ENCODE data around the gene ZNFX1.
"Not testable (repeated sequence)": the region's sequence is repeated elsewhere in the genome, so short reads cannot be mapped to it uniquely, and the experiment has no call there.

Gene ZNFX1

GRCh38 chr20:49318430-49319207, 40.8 kb upstream of the ZNFX1 start:
- H3K27ac ChIP-seq = no peak overlapping the region
- no peak for TF ChIP-seq CTCF (conservative IDR thresholded peaks at IDR 0.05)
- TF ChIP-seq ZFX (IDR thresholded peaks at IDR 0.05) = no peak

GRCh38 chr20:49318091-49318429, 40.2 kb upstream of the ZNFX1 start:
- TF ChIP-seq ZFX (IDR thresholded peaks at IDR 0.05) (no peak), CTCF (conservative IDR thresholded peaks at IDR 0.05) (no peak)
- no peak overlapping the region for H3K27ac ChIP-seq

GRCh38 chr20:49316704-49317103, 38.8 kb upstream of the ZNFX1 start:
- no peak overlapping the region for H3K27ac ChIP-seq
- TF ChIP-seq CTCF (conservative IDR thresholded peaks at IDR 0.05) = no peak
- no peak for TF ChIP-seq ZFX (IDR thresholded peaks at IDR 0.05)

- no peak overlapping the region for H3K27ac ChIP-seq
Observed at GRCh38 chr20:49315580-49315979, 37.7 kb upstream of the ZNFX1 start.

GRCh38 chr20:49314052-49314451, 36.2 kb upstream of the ZNFX1 start:
- not testable (repeated sequence) for H3K27ac ChIP-seq

More at GRCh38 chr20:49315580-49315979, 37.7 kb upstream of the ZNFX1 start:
- TF ChIP-seq CTCF (conservative IDR thresholded peaks at IDR 0.05) (no peak), ZFX (IDR thresholded peaks at IDR 0.05) (no peak)

- H3K27ac ChIP-seq = no peak overlapping the region
- TF ChIP-seq ZFX (IDR thresholded peaks at IDR 0.05) = no peak
- no peak for TF ChIP-seq CTCF (conservative IDR thresholded peaks at IDR 0.05)
Observed at GRCh38 chr20:49313283-49313682, 35.4 kb upstream of the ZNFX1 start.

GRCh38 chr20:49312661-49313060, 34.8 kb upstream of the ZNFX1 start:
- TF ChIP-seq CTCF (conservative IDR thresholded peaks at IDR 0.05) (no peak), ZFX (IDR thresholded peaks at IDR 0.05) (no peak)
- no peak overlapping the region for H3K27ac ChIP-seq

- TF ChIP-seq ZFX (IDR thresholded peaks at IDR 0.05) = no peak
Observed at GRCh38 chr20:49310705-49311104, 32.8 kb upstream of the ZNFX1 start.

More at GRCh38 chr20:49310705-49311104, 32.8 kb upstream of the ZNFX1 start:
- H3K27ac ChIP-seq = no peak overlapping the region
